Activated CD4-positive, alpha-beta T cell treated with anti-CD3 and anti-CD28 coated beads, Interleukin-2, amount 10 ng/mL, durations not matched to agents 7 days and 5 days (primary cell): ENCODE data around the gene PARD3. TPM values are rescaled to one million over a fixed set of nuclear protein-coding genes. Genes with fewer than 3 reads are reported as not detected.

Experiments
- CTCF ChIA-PET: fragments of 350-600 bp; sonication (Branson Sonifier 250); formaldehyde crosslinking; loops from one replicate; lab custom pipeline; 2021; ENCODE audit warnings: antibody characterized with exemption; lab: Charles Lee
- POLR2A ChIA-PET: fragments of 350-600 bp; sonication (Branson Sonifier 250); formaldehyde crosslinking; loops from one replicate; lab custom pipeline; 2021; ENCODE audit warnings: antibody characterized with exemption; lab: Charles Lee
- DNase-seq: peaks from one replicate; pipeline ENCODE4 v3.0.0-alpha.2; 2020
- H3K27ac Mint-ChIP-seq: one replicate; pipeline ENCODE4 v1.8.0; 2021; ENCODE audit warnings: mild to moderate bottlenecking, moderate library complexity, mixed read lengths
- H3K27me3 Mint-ChIP-seq: one replicate; pipeline ENCODE4 v1.8.0; 2021; ENCODE audit warnings: mixed read lengths
- H3K36me3 Mint-ChIP-seq: one replicate; pipeline ENCODE4 v1.8.0; 2021; ENCODE audit warnings: low read depth, mixed read lengths
- H3K4me1 Mint-ChIP-seq: one replicate; pipeline ENCODE4 v1.8.0; 2021; ENCODE audit warnings: mixed read lengths
- H3K4me3 Mint-ChIP-seq: one replicate; pipeline ENCODE4 v1.8.0; 2021; ENCODE audit warnings: mild to moderate bottlenecking, moderate library complexity, mixed read lengths
- H3K9me3 Mint-ChIP-seq: one replicate; pipeline ENCODE4 v1.8.0; 2021; ENCODE audit warnings: mixed read lengths
- total RNA-seq, 2 experiments: library from RNA; stranded (reverse); gene quantifications; one replicate each; pipeline ENCODE4 v1.2.3, GENCODE V29; 2021

The PARD3 gene
- total RNA-seq, 2 experiments from 2014 or later, result 1.0 to 1.2 TPM

DNA sequence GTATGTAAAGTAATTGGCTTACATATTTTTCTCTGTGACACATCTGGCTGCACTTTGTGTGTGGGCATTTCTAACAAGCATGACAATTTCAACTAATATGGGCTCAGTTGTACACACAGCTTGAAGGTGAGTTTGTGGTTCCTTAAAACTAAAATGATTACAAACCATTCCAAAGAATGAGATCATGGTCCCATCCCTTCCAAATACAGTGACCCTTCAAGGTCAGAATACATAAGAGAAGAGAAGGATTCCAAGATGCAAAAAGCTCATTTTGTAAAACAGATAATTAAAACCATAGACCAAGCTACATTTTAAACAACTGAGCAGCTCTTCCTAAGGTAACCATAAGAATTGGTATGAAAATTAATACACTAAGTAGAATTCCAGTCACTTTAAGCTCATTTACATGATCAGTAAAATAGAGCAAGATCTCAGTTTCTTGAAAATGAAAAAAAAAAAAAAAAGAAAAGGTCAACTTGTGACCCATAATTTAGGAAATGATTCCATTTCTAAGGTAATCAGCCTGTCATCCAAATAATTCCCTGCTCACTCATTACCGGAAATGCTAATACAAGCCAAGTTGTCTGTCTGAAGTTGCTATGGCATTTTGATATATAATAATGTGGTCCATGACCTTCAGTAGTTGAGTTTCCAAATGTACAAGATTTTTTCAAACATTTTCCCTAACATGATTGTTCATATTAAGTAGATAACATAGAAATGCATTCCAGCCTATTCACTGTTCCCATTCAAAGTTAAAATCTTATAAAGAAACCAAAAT is 688.5 kb downstream of the PARD3 start:
- H3K36me3 Mint-ChIP-seq, result no peaks in the 10 kb centered on the region
- no peak overlapping the region for H3K27ac Mint-ChIP-seq
- ChIA-PET POLR2A (no interaction called here), CTCF (interaction anchor here (1.3 kb wide), 1 partner anchor 206 kb away, joined by 3 read pairs; no protein-coding TSS in a partner anchor)
- H3K27me3 Mint-ChIP-seq, result peaks cover 2% of the 10 kb centered on the region
- no peak for DNase-seq
- no peak overlapping the region for H3K4me3 Mint-ChIP-seq
- H3K4me1 Mint-ChIP-seq, result peaks cover 14% of the 10 kb centered on the region
- H3K9me3 Mint-ChIP-seq, result peaks cover 5% of the 10 kb centered on the region

DNA sequence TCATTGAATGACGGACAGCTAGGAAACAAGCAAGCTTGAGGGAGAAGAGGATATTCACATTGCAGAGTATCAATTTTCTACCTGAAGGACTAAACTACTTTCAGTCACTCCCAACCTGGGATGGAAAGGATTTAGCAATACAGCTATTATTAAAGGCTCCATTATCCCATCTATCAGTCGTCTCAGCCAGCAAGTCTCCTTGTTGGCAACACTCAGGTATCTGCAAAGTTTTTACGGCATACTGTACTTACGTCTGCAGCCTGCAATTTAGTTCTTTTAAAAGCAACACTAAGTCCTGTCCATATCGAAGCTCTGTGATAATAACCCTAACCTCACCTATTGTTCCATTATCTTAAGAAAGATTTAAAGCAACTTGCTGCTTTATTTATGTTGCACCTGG is 689.4 kb downstream of the PARD3 start:
- ChIA-PET POLR2A (no interaction called here), CTCF (interaction anchor here (1.3 kb wide), 1 partner anchor 205 kb away, joined by 3 read pairs; no protein-coding TSS in a partner anchor)
- Mint-ChIP-seq H3K4me1 (peaks cover 19% of the 10 kb centered on the region), H3K27me3 (peaks cover 2% of the 10 kb centered on the region), H3K9me3 (peaks cover 5% of the 10 kb centered on the region), H3K36me3 (no peaks in the 10 kb centered on the region), H3K27ac (no peak overlapping the region), H3K4me3 (no peak overlapping the region)
- no peak for DNase-seq

DNA sequence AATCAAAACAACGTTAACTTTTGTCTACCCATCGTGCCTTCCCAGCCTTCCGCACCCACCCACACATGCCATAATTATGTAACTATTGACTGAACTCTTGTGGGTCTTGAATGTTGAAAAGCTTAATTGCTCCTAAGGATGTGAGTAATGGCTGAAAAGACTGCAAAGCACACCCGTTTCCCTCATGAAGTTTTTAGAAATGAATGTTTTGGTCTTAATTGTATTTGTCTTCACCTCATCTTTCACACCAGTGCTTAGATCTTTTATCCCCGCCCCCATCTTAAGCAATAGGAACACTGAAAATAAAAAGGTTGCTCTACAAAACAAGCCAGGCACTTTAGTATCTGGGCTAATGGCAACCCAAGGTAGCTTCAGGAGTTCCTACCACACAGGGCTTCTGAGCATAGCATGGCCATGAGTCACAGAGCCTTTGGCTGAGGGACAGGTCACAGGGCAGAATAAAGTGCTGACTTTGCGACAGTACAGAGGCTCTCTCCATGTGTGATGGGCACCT is 690.5 kb downstream of the PARD3 start:
- ChIA-PET POLR2A (no interaction called here), CTCF (no interaction called here)
- Mint-ChIP-seq H3K9me3 (no peaks in the 10 kb centered on the region), H3K4me1 (peaks cover 19% of the 10 kb centered on the region), H3K27ac (no peak overlapping the region), H3K4me3 (no peak overlapping the region), H3K36me3 (no peaks in the 10 kb centered on the region), H3K27me3 (peaks cover 2% of the 10 kb centered on the region)
- no peak for DNase-seq

DNA sequence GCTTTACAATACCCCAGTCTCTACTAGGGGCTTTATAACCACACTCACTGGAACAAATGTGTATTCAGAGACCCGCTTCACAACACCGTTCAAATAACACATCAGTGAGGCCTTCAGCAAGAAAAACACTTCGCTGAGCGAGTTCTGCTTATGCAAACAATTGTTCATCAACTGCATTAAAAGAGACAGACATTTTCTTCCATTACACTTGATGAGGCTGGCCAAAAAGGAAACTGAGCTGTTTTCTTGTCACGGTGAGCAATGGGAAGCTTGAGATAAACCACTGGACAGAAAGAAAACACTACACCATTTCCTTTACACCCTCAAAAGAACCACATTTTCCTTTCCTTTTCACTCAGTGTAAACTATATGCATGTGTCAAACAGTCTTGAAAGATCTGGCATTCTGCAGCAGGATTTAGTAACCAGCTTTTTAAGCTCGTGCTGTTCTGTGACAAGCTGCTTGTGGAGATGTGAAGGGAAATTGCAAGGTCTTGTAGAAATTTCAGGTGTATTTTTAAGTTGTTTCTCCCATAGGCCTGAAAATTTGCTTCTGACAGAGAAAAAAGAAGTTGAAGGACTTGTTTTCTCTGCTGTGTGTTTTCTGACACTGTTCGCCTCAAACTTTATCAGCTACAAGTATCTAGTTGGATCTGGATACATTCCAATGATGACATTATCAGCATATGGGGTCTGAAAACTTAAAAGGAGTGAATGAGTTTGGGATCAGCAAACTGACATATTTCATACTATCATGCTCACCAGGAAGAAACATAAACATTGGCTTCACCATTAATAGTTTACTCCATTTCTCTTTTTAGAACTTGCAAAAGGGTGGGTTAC is 693.1 kb downstream of the PARD3 start:
- peak; percentile 15 for DNase-seq

DNA sequence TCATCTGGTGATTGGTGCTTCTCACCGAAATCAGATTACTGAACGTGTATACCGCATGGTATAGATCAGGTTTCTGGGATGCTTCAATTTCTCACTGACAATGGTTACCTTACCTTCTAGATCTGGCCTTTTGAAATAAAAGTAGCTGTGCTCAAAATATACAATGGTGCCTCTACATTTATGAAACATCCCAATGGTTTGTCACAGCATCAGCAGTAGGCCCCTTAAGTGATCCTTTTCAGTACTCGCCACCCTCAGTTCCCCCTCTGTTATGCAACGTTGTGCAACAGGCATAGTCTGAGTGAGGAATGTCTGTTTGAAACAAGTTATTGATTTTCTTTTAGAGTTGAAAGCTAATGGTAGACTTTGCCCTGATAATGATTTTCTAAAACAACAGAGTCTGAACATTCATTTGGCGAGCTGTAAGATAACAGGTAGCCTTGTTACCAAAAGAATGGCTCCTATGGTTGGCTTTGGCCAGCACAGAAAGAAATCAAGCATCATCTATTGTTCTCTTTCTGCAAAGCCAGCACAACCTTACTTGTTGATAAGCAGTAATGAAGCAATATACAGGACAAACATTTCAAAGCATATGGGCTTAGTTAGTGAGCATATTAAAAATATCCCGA is 693.9 kb downstream of the PARD3 start:
- Mint-ChIP-seq H3K4me1 (peaks cover 19% of the 10 kb centered on the region), H3K36me3 (no peaks in the 10 kb centered on the region), H3K9me3 (no peaks in the 10 kb centered on the region), H3K27ac (no peak overlapping the region), H3K27me3 (no peaks in the 10 kb centered on the region), H3K4me3 (no peak overlapping the region)
- DNase-seq, result no peak
- POLR2A ChIA-PET, result interaction anchor here (0.7 kb wide), 1 partner anchor 96 kb away, joined by 3 read pairs; no protein-coding TSS in a partner anchor
- CTCF ChIA-PET, result no interaction called here

More for the DNA sequence above, 693.1 kb downstream of the PARD3 start:
- peak overlapping the region; percentile 65 for H3K27ac Mint-ChIP-seq
- no peaks in the 10 kb centered on the region for H3K9me3 Mint-ChIP-seq
- H3K4me1 Mint-ChIP-seq, result peaks cover 19% of the 10 kb centered on the region
- H3K36me3 Mint-ChIP-seq, result no peaks in the 10 kb centered on the region
- CTCF ChIA-PET, result no interaction called here
- H3K27me3 Mint-ChIP-seq, result no peaks in the 10 kb centered on the region
- POLR2A ChIA-PET, result interaction anchor here (0.7 kb wide), 1 partner anchor 95 kb away, joined by 3 read pairs; no protein-coding TSS in a partner anchor
- H3K4me3 Mint-ChIP-seq, result no peak overlapping the region

DNA sequence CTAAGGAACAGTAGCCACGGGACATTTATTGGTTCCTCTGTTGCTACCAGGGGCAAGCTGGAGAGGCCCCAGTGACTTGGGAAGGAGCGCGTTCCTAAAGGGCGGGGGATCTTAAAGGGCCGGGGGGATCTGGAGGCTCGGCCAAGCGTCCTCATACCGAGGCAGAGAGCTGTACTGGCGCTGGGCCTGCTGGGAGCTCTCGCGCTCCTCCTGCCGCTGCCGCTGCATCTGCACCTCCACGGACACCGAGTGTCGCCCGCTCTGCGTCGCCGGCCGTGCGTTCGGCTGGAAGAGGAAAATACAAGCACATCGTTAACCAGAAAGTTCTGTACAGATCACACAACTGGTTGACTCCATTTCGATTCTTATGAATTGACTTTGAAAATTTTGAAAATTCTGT is 695.6 kb downstream of the PARD3 start:
- ChIA-PET POLR2A (no interaction called here), CTCF (no interaction called here)
- peaks cover 19% of the 10 kb centered on the region for H3K4me1 Mint-ChIP-seq
- H3K27me3 Mint-ChIP-seq, result no peaks in the 10 kb centered on the region
- H3K27ac Mint-ChIP-seq, result no peak overlapping the region
- H3K4me3 Mint-ChIP-seq, result no peak overlapping the region
- no peaks in the 10 kb centered on the region for H3K9me3 Mint-ChIP-seq
- no peaks in the 10 kb centered on the region for H3K36me3 Mint-ChIP-seq
- no peak for DNase-seq

DNA sequence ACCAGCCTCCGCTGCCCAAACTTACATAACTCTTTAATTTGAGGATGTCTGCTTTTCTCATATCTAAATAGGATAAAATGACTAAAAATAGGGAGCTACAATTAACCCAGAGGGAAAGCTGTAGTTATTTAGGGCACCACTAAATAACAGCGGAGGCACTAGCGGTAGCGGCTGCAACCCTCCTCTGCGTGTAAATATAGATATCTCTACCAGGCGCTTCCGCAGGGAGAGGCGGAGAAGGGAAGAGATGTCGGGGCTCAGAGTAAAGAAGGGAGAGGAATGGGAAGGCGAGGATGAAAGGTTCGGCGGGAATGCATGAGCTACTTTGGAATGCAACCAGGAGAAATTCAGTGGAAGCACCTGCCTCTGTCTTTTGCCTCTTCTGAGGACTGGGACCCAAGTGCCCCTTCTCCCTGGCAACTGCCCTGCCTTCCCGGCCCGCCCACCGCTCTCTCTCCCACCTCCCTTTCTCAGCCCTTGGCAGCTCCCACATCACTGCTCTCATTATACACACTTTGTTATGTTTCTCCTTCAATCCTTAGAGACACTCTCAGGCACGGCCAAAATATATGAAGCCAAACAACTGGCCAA is 698.3 kb downstream of the PARD3 start:
- H3K27me3 Mint-ChIP-seq, result no peaks in the 10 kb centered on the region
- H3K36me3 Mint-ChIP-seq, result no peaks in the 10 kb centered on the region
- no peak for DNase-seq
- ChIA-PET CTCF (no interaction called here), POLR2A (interaction anchor here (0.6 kb wide), 1 partner anchor 520 kb away, joined by 3 read pairs; no protein-coding TSS in a partner anchor)
- H3K4me1 Mint-ChIP-seq, result peaks cover 7% of the 10 kb centered on the region
- no peak overlapping the region for H3K4me3 Mint-ChIP-seq
- no peak overlapping the region for H3K27ac Mint-ChIP-seq
- no peaks in the 10 kb centered on the region for H3K9me3 Mint-ChIP-seq

DNA sequence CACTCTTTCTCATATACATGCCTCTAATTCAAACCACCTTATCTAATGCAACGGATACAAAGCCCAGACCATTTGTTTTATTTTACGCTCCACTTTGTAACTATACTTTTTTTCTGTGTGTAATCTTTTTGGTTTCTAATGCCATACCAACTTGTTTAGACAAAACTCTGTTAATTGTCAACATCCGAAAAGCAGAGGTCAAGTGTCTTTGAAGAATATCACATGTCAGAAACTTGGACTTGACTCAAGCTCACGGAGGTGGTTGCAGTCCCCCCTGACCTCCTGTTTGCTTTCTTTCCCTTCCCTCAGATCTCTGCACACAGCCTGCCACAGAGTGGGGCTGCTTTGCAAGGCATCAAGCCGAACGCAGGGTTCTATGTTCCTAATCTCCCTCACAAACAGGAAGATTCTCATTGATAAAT is 698.9 kb downstream of the PARD3 start:
- H3K9me3 Mint-ChIP-seq, result no peaks in the 10 kb centered on the region
- H3K27me3 Mint-ChIP-seq, result no peaks in the 10 kb centered on the region
- ChIA-PET POLR2A (interaction anchor here (0.6 kb wide), 1 partner anchor 521 kb away, joined by 3 read pairs; no protein-coding TSS in a partner anchor), CTCF (no interaction called here)
- no peak for DNase-seq
- peaks cover 2% of the 10 kb centered on the region for H3K4me1 Mint-ChIP-seq
- no peak overlapping the region for H3K27ac Mint-ChIP-seq
- no peaks in the 10 kb centered on the region for H3K36me3 Mint-ChIP-seq
- no peak overlapping the region for H3K4me3 Mint-ChIP-seq

DNA sequence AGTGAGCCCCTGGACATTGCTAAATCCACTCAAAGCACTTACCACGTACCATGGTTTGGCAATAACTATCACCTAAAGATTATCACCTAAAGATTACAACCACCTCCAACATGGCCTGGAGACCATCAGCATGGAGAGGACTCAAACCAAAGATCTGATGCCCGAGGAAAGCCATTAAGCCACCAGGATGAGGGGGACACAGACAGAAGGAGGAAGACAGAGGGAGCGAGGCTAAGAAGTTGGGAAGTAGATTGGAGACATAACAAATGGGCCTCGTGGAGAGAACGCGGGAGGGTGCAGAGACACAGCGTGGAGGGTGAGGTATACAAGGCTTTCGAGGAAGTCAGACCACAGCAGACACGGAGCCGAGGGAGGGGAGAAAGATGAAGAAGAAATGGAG is 700.2 kb downstream of the PARD3 start:
- H3K27me3 Mint-ChIP-seq, result no peaks in the 10 kb centered on the region
- H3K4me3 Mint-ChIP-seq, result no peak overlapping the region
- no peak overlapping the region for H3K27ac Mint-ChIP-seq
- ChIA-PET POLR2A (no interaction called here), CTCF (interaction anchor here (0.6 kb wide), 1 partner anchor 839 kb away, joined by 3 read pairs; no protein-coding TSS in a partner anchor)
- DNase-seq, result no peak
- H3K36me3 Mint-ChIP-seq, result no peaks in the 10 kb centered on the region
- no peaks in the 10 kb centered on the region for H3K4me1 Mint-ChIP-seq
- H3K9me3 Mint-ChIP-seq, result no peaks in the 10 kb centered on the region

DNA sequence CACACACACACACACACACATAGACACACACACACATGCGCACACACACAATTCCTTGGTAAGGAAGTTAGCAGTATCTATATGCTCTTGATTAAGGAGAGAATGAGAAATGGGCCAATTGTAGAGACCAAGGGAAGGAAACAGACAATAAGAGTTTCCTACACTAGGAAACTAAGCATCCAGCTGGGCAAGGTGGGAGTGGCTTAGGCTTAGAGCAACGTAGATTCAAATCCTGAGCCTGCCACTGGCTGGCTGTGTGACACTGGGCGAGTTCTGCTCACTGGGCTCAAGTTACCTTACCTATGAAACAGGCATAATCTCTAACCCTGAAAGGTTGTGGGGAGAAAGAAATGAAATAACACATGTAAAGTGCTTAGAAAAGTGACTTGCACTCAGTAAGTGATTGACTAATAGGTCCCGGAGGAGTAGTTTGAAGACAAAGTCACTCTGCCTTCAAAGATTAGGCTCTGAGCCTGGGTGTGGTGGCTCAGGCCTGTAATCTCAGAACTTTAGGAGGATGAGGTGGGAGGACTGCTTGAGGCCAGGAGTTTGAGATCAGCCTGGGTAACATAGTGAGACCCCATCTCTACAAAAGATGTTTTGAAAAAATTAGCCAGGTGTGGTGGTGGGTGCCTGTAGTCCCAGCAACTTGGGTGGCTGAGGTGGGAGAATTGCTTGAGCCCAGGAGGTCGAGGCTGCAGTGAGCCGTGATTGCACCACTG is 701.4 kb downstream of the PARD3 start:
- DNase-seq, result no peak
- Mint-ChIP-seq H3K36me3 (no peaks in the 10 kb centered on the region), H3K27me3 (no peaks in the 10 kb centered on the region), H3K9me3 (no peaks in the 10 kb centered on the region), H3K27ac (no peak overlapping the region), H3K4me1 (no peaks in the 10 kb centered on the region), H3K4me3 (no peak overlapping the region)
- ChIA-PET CTCF (no interaction called here), POLR2A (no interaction called here)

DNA sequence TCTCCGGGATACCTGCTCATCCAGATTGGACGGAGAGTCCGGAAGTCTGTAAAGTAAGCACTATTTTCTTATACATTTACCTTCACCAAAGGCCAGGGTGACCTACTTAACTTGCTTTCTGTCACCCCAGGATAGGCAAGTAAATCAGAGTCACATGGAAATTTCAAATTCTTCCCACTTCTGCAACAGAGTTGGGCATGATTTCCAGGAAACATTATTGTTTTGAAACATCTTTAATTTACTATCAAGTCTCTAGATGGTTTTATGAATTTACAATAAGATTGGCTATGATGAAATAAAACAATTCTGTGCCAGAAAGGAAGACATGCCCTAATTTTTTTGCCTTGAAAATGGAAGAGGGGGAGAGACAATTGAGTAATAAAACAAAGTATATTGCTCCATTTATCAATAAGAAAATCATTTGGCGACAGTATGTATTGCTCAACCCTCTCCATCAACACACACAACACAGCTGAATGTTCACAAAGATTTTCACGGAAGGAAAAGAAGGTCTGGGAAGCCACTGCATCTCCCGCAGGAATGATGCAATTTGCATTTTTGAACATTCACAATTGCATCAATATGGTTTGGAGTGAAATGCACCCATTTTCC is 702.8 kb downstream of the PARD3 start:
- no peaks in the 10 kb centered on the region for H3K36me3 Mint-ChIP-seq
- H3K27me3 Mint-ChIP-seq, result no peaks in the 10 kb centered on the region
- no peak overlapping the region for H3K4me3 Mint-ChIP-seq
- ChIA-PET POLR2A (no interaction called here), CTCF (no interaction called here)
- H3K9me3 Mint-ChIP-seq, result no peaks in the 10 kb centered on the region
- DNase-seq, result no peak
- H3K27ac Mint-ChIP-seq, result no peak overlapping the region
- H3K4me1 Mint-ChIP-seq, result no peaks in the 10 kb centered on the region
